RKO (cell line): ENCODE results near the gene SRGAP1.
A peak's percentile ranks its signal among the peaks of the same experiment; 100 is the strongest.
"Not testable (repeated sequence)": the region's sequence is repeated elsewhere in the genome, so short reads cannot be mapped to it uniquely, and the experiment has no call there.

Experiments used
- DNase-seq: peaks from one replicate; pipeline ENCODE4 v3.0.0-alpha.2; 2016; ENCODE audit warnings: low spot score

The SRGAP1 gene

GRCh38 chr12:64085996-64086395, 241.5 kb downstream of the SRGAP1 start:
- DNase-seq = no peak

DNA sequence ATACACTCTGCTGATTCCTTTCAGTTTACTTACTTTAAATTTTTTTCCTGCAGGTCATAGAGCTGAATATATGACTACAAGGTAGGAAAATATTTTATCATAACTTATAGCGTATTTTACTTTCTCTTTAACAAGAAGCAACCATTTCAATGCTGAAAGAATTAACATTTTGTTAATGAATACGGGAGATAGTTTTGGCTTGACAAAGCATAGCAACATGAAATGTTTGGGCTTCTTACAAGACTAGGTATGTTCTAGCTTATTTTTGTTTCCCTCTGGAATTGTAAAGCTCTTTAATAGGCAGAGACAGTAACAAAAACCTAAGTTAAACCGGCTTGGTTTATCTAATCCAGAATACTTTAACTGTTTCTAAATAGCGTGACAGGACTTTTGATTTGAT, 242.4 kb downstream of the SRGAP1 start:
- DNase-seq = no peak

DNA sequence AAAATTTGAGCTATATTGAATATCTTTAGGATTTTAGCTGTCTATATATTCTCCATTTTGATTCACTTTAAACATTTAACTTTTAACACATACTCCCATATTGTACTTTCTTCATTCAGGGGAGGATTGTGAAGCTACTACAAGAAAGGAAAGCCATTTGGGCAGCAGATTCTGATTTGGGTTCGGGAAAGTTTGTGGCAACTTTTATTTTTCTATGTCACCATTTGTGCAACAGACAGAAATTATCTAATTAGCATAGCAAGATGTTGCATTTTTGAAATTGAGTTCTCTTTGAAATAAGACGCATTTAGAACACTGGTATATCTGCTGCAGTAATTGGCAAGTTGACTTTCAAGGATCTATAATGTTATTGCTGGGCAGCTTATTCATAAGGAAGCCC, 243.3 kb downstream of the SRGAP1 start:
- DNase-seq = no peak

DNA sequence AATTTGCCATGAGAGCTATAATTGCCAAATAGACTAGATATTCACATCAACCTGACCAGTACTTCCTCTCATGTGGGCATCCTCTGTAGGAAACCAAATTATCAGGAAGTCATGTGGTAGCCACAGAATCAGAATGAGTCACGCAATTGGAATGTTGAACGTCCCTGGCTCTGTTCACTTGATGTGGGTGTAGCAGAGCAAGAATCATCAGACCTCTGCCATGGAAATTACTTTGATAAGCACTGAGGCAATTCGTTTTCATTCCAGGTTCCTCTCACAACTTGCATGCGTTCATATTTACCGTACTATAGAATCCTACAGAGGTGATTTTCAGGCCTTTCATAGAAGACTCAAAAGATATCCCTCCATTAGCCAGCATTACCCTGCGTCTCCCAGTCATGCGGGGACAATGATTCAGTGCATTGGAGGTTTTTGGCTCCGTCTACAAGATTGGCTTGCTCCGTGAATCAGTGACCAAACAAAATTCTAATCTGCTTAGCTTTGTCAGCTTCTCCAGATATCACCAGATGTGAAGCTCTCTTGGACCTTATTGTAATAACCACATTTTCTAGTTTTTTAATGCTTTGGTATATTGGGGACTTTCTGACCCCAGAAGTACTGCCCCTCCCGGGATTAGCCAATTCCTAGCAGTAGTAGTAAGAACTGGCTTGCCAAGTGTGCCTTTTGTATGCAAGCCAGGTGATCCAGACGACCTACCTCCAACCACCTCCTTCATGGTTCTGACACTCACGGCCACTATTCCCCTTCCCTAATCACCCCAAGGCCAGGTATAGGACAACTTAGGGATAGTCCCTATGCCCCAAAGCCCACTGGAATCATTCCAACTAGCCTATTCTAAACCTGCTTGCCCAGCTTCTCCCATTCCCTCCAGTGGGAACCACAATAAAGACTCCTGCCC, 244.2 kb downstream of the SRGAP1 start:
- peak; percentile 97 for DNase-seq

GRCh38 chr12:64090047-64090446, 245.5 kb downstream of the SRGAP1 start:
- no peak for DNase-seq

DNA sequence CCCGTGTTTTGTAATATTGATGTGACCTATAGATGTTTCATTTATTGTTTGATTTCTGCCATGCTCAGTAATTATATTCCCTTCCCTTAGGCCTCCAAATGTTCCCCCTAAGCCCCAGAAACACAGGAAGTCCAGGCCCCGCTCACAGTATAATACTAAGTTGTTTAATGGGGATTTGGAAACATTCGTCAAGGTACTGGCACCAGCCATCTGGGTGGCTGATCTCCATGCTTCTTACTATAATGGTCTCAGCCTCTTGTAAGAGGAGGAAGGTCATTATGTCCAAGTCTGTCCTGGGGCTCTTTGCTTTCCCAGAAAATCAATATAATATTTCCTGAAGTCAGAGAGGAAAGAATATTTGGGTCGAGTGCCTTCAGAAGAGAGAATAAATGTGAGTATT, 246.7 kb downstream of the SRGAP1 start:
- no peak for DNase-seq

DNA sequence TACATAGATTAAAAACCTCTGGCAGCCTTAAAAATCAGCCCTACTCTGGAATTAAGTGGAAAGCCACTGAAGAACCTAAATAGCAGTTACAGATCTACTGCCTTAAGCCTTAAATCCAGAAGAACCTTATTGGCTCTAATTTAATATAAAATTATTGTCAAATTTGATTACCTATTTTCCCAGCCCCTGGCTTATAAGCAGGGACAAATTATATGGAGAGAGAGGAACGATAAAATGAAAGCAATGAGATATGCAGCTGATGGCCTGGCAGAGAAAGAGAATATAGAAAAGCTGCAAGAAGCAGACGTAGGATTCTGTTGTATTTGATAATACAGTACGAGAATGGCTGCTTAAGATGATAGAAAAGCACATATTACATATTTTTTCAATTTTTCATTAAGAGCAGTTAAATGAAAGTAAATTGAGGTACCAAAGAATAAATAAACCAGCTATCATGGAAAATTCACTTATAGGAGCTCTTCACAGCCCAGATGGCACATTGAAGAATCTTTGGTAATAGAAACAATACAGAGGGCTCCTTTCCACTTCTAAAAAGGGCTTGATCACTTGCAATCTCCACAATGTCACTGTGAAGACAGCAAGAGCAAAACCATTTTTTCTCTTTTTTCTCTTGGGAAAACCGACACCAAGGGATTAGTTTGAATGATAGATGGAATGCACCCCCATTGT, 248.2 kb downstream of the SRGAP1 start:
- DNase-seq = no peak

GRCh38 chr12:64093689-64094088, 249.2 kb downstream of the SRGAP1 start:
- no peak for DNase-seq

DNA sequence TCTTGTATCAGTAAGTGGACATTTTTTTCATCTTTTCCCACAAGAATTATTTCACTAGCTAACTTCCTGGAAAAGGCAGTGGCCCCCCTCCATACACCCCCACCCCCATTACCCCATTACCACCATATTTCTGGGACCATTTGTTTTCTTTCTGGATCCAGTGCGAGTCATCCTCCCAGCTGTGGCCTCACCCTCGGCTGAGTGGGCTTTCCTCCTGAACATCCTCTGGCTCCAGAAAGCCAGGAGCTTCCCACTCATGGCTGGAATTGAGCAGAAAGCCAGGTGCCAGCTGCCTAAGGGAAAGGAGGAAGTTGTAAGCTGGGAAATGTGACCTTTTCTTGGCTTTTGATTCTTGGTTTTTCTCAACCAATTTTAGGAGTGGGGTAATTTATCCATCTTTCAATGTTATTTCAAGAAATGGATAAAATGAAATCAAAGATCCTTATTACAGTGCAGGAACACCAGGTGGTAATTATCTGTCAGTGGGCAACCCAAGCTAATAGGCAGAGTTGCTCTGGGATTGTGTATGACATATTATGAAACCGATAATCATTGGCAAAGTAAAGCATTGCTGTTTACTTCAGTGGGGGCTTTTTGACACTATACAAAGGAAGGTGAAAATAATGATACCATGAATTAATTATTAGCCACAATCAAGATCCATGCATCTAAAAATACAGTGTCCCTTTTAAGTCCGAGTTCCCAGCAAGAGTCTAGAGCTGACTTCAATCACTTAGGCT, 253.0 kb downstream of the SRGAP1 start:
- no peak for DNase-seq

GRCh38 chr12:64098709-64099354, 254.3 kb downstream of the SRGAP1 start:
- DNase-seq = no peak

- no peak for DNase-seq
Observed at GRCh38 chr12:64099397-64099796, 254.9 kb downstream of the SRGAP1 start.

DNA sequence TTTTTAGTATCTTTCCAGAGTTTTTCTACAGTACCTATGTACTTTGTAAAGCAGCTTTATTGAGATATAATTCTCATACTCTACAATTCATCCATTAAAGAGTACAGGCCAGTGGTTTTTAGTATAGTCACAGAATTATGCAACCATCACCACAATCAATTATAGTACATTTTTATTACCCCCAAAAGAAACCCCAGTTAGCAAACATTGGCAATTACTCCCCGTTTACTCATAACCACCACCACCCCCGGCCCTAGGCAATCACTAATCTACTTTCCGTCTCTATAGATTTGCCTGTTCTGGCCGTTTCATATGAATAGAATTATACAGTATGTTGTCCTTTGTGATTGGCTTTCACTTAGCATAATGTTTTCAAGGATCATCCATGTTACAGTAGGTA, 257.8 kb downstream of the SRGAP1 start:
- DNase-seq = no peak

- DNase-seq = no peak
Observed at GRCh38 chr12:64103825-64104740, 259.6 kb downstream of the SRGAP1 start.

DNA sequence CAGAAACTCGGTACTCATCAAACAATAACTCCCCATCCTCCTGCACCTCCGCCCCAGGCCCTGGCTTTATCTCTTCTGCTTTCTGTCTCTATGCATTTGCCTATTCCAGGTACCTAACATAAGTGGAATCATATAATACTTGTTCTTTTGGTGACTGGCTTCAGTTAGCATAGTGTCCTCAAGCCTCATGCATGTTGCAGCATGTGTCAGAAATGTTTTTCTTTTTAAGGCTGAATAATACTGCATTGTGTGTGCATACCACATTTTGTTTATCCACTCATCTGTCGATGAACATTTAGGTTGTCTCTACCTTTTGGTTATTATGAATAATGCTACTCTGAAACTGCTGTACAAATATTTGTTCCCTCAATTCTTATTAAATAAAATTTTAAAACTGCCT, 260.5 kb downstream of the SRGAP1 start:
- DNase-seq = no peak

DNA sequence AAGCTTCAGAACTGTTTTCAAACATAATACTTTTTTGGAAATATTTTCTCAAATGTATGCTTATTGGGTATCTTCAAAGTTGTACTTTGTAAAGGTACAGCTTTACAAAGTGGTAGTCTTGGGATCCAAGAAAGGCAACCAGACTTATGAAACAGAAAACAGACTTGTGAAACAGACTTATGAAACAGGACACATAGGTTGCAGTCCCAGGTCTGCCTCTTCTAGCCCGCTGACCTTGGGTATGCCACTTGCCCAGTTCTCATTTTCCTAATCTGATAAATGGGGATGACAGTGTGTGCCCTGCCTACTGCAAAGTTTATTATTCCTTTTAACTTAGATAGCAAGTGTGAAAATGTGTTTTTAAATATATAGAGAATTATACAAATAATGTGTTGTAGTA, 263.3 kb downstream of the SRGAP1 start:
- no peak for DNase-seq

DNA sequence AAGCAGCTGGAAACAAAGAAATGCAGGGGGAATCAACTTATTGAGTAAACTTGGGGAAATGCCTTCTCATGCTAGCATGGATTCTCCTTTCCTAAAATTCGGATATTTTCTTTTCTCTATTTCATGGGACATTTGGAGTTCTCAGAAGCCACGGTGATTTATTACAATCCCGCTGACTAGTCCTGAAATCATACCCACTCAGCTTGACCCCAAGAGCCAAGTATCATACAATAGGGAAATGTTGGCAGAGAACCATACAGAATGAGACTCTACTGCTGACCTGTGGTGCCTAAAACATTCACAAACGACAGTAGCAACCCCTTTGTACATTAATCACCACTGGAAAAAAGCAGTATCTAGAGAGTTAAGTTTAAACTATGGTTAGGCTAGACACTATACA, 265.2 kb downstream of the SRGAP1 start:
- DNase-seq = no peak

DNA sequence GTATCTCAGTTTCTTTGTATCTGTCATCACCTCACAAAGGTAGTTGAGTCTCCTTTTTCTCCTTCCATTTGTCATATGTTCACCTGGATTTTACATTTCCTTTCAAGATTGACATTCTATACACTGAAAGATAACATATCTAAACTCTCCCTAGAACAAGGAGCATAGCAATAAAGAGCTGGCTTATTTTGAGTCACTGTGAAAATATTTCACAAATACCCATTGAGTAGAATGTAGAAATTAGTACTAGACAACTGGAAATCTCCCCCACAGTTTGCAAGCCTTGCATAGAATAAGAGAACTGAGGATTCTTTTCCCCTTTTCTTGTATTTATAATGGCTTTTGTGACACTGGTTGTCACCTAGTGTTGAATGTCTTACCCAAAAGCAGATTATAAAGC, 266.4 kb downstream of the SRGAP1 start:
- DNase-seq = no peak

DNA sequence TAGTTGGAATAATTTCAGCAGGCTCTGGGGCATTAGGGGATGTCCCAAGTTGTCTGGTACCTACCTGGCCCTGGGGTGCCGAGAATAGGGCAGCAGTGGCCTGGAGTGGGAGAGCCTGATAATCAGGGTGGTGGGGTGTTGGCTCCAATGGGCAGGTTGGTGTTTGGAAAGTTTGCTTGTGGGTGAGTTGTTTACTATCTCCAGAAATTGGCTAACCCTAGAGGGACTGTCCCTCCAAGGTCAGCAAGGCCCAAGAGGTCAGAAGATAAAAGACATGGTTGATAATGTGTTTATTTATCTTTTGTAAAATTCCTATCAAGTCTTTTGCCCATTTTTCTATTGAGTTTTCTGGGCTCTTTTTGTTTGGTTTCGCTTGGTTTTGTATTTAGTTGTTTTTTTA, 272.5 kb downstream of the SRGAP1 start:
- DNase-seq = no peak

DNA sequence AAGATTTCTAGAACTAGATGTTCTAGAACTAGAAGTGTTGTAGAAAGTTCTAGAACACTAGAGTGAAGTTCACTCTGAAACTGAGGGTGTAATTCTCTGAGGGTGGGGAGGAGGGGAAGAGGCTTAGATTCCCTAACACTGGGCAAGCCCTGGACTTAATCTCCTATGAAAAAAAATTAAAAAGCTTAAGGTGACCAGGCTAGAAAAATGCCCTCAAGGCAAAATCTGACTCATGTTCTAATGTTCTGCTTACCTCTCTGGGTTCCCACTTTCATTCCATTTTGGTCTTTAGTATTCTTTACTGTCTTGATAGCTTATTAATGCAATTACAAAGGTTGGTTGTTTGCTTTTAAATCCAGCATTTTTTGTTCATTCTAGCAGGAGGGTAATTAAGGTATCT, 276.1 kb downstream of the SRGAP1 start:
- DNase-seq = no peak

GRCh38 chr12:64121086-64121485, 276.6 kb downstream of the SRGAP1 start:
- DNase-seq = not testable (repeated sequence)

- no peak for DNase-seq
Observed at GRCh38 chr12:64122154-64122553, 277.7 kb downstream of the SRGAP1 start.
